GM20000 (cell line): Measurements from ENCODE around the gene AMIGO3.
A peak's percentile ranks its signal among the peaks of the same experiment; 100 is the strongest.

Source experiments
- DNase-seq: peaks from one replicate; pipeline ENCODE4 v3.0.0; 2012; ENCODE audit warnings: low spot score
- CTCF ChIP-seq: IDR thresholded peaks from 2 replicates; pipeline ENCODE4 v1.5.1; 2012; ENCODE audit warnings: mild to moderate bottlenecking, control low read depth; ENCODE audit errors: extremely low read depth, missing control alignments

Gene AMIGO3

GRCh38 chr3:49723628-49724551, 4.4 kb upstream of the AMIGO3 start, which contains the start of gene GMPPB:
GMPPB (minus strand) TSS chr3:49723951; CDS start chr3:49723726, 225 bp downstream.
- no peak for TF ChIP-seq CTCF
- peak; percentile 98 for DNase-seq

- TF ChIP-seq CTCF: no peak
- DNase-seq: peak; percentile 70
These were observed 3.8 kb upstream of the AMIGO3 start for GRCh38 chr3:49723296-49723627.

- DNase-seq: peak; percentile 18
- TF ChIP-seq CTCF: no peak
These were observed 3.4 kb upstream of the AMIGO3 start for GRCh38 chr3:49722896-49723295.

- TF ChIP-seq CTCF: no peak
- peak; percentile 6 for DNase-seq
These were observed 2.7 kb upstream of the AMIGO3 start for GRCh38 chr3:49721896-49722781.

- no peak for TF ChIP-seq CTCF
- DNase-seq: no peak
These were observed 2.1 kb upstream of the AMIGO3 start for GRCh38 chr3:49721596-49721895.

GRCh38 chr3:49720855-49721595, 1.5 kb upstream of the AMIGO3 start:
- no peak for TF ChIP-seq CTCF
- DNase-seq: no peak
